HEK293 (cell line): Measurements from ENCODE around the gene DOCK4.

ENCODE experiments used
- CTCF ChIA-PET: fragments of 350-600 bp; formaldehyde crosslinking; extraction: SDS; loops from one replicate; lab custom pipeline; 2021; ENCODE audit warnings: antibody characterized with exemption; lab: Yijun Ruan, JAX
- POLR2A ChIA-PET: fragments of 300-600 bp; formaldehyde crosslinking; extraction: SDS; loops from one replicate; lab custom pipeline; 2020; ENCODE audit warnings: antibody characterized with exemption, inconsistent platforms; lab: Yijun Ruan, JAX
- H3K27ac ChIP-seq: fragments of 200-500 bp; sonication (Bioruptor generic); 2 replicates; pipeline ENCODE4 v1.5.1; 2014; ENCODE audit warnings: low read depth, low read length, control low read depth, inconsistent platforms; ENCODE audit errors: extremely low read depth
- H3K36me3 ChIP-seq, 2 experiments: fragments of 200-500 bp in 1 of 2; sonication (Bioruptor generic) in 1 of 2; 1 replicate in 1 of 2; 2 replicates in 1 of 2; pipeline ENCODE4 v1.5.1; 2014 to 2017; ENCODE audit warnings: inconsistent platforms in 2 of 2, low read length in 2 of 2; ENCODE audit not compliant: control insufficient read depth in 2 of 2, insufficient read depth in 1 of 2
- H3K4me1 ChIP-seq: fragments of 200-500 bp; sonication (Bioruptor generic); 2 replicates; pipeline ENCODE4 v1.5.1; 2014; ENCODE audit warnings: mild to moderate bottlenecking, low read length, inconsistent platforms; ENCODE audit not compliant: control insufficient read depth, insufficient read depth
- H3K4me3 ChIP-seq: 2 replicates; pipeline ENCODE4 v1.5.1; 2011; ENCODE audit warnings: low read depth, mild to moderate bottlenecking, control low read depth, low read length, moderate library complexity
- H3K9me3 ChIP-seq: fragments of 200-500 bp; sonication (Bioruptor generic); 2 replicates; pipeline ENCODE4 v1.5.1; 2014; ENCODE audit warnings: low read depth, low read length, inconsistent platforms; ENCODE audit not compliant: control insufficient read depth, insufficient read depth
- EGR2 ChIP-seq: fragments of 450-650 bp; formaldehyde crosslinking; IDR thresholded peaks from 2 replicates; pipeline ENCODE4 v1.5.1; 2016; ENCODE audit warnings: low read depth, missing biosample characterization, missing genetic modification characterization
- HOXD13 ChIP-seq: sonication (generic); formaldehyde crosslinking; IDR thresholded peaks from 2 replicates; pipeline ENCODE4 v1.8.0; 2022; ENCODE audit warnings: missing genetic modification reagents, borderline replicate concordance
- KLF7 ChIP-seq: fragments of 450-650 bp; formaldehyde crosslinking; IDR thresholded peaks from 2 replicates; pipeline ENCODE4 v1.5.1; 2016; ENCODE audit warnings: missing biosample characterization, missing genetic modification characterization, borderline replicate concordance
- KLF9 ChIP-seq: fragments of 450-650 bp; formaldehyde crosslinking; IDR thresholded peaks from 2 replicates; pipeline ENCODE4 v1.5.1; 2016; ENCODE audit warnings: missing biosample characterization, missing genetic modification characterization, low read depth
- MEIS1 ChIP-seq: sonication (generic); formaldehyde crosslinking; IDR thresholded peaks from 2 replicates; pipeline ENCODE4 v1.8.1; 2022; ENCODE audit warnings: missing genetic modification reagents, mild to moderate bottlenecking, borderline replicate concordance
- SP2 ChIP-seq: fragments of 450-650 bp; formaldehyde crosslinking; IDR thresholded peaks from 2 replicates; pipeline ENCODE4 v1.5.1; 2016; ENCODE audit warnings: missing biosample characterization, missing genetic modification characterization
- TCF7L2 ChIP-seq: IDR thresholded peaks from 2 replicates; pipeline ENCODE4 v1.6.1; 2011; ENCODE audit warnings: low read depth, mild to moderate bottlenecking, inconsistent platforms, low read length, moderate library complexity, borderline replicate concordance
- ZBTB1 ChIP-seq: fragments of 450-650 bp; formaldehyde crosslinking; IDR thresholded peaks from 2 replicates; pipeline ENCODE4 v1.5.1; 2016; ENCODE audit warnings: missing biosample characterization, missing genetic modification characterization
- ZBTB17 ChIP-seq: fragments of 450-650 bp; formaldehyde crosslinking; IDR thresholded peaks from 2 replicates; pipeline ENCODE4 v1.5.1; 2016; ENCODE audit warnings: missing biosample characterization, missing genetic modification characterization
- ZBTB20 ChIP-seq: fragments of 450-650 bp; formaldehyde crosslinking; IDR thresholded peaks from 2 replicates; pipeline ENCODE4 v1.5.1; 2016; ENCODE audit warnings: missing biosample characterization, missing genetic modification characterization
- ZBTB8A ChIP-seq: fragments of 450-650 bp; formaldehyde crosslinking; IDR thresholded peaks from 2 replicates; pipeline ENCODE4 v1.5.1; 2016; ENCODE audit warnings: missing biosample characterization, missing genetic modification characterization
- ZEB2 ChIP-seq: fragments of 450-650 bp; formaldehyde crosslinking; IDR thresholded peaks from 2 replicates; pipeline ENCODE4 v1.5.1; 2016; ENCODE audit warnings: missing biosample characterization, missing genetic modification characterization
- ZFHX2 ChIP-seq: fragments of 450-650 bp; formaldehyde crosslinking; conservative IDR thresholded peaks from 2 replicates; pipeline ENCODE4 v1.5.1; 2016; ENCODE audit warnings: missing biosample characterization, missing genetic modification characterization
- ZFP69B ChIP-seq: fragments of 450-650 bp; formaldehyde crosslinking; IDR thresholded peaks from 2 replicates; pipeline ENCODE4 v1.5.1; 2016; ENCODE audit warnings: missing biosample characterization, missing genetic modification characterization
- ZNF114 ChIP-seq: fragments of 450-650 bp; formaldehyde crosslinking; IDR thresholded peaks from 2 replicates; pipeline ENCODE4 v1.5.0; 2017; ENCODE audit warnings: missing biosample characterization, missing genetic modification characterization
- ZNF132 ChIP-seq: fragments of 450-650 bp; formaldehyde crosslinking; IDR thresholded peaks from 2 replicates; pipeline ENCODE4 v1.5.1; 2017; ENCODE audit warnings: missing biosample characterization, missing genetic modification characterization, borderline replicate concordance
- ZNF202 ChIP-seq: fragments of 450-650 bp; formaldehyde crosslinking; IDR thresholded peaks from 2 replicates; pipeline ENCODE4 v1.5.1; 2016; ENCODE audit warnings: missing biosample characterization, missing genetic modification characterization, borderline replicate concordance
- ZNF223 ChIP-seq: fragments of 450-650 bp; formaldehyde crosslinking; IDR thresholded peaks from 2 replicates; pipeline ENCODE4 v1.5.1; 2016; ENCODE audit warnings: missing biosample characterization, missing genetic modification characterization
- ZNF324 ChIP-seq: fragments of 450-650 bp; formaldehyde crosslinking; IDR thresholded peaks from 2 replicates; pipeline ENCODE4 v1.5.1; 2016; ENCODE audit warnings: missing biosample characterization, missing genetic modification characterization
- ZNF350 ChIP-seq: fragments of 450-650 bp; formaldehyde crosslinking; IDR thresholded peaks from 2 replicates; pipeline ENCODE4 v1.5.0; 2017; ENCODE audit warnings: missing biosample characterization, mild to moderate bottlenecking, missing genetic modification characterization
- ZNF433 ChIP-seq: fragments of 450-650 bp; formaldehyde crosslinking; IDR thresholded peaks from 2 replicates; pipeline ENCODE4 v1.5.1; 2016; ENCODE audit warnings: missing biosample characterization, missing genetic modification characterization, low read depth
- ZNF521 ChIP-seq: fragments of 450-650 bp; formaldehyde crosslinking; IDR thresholded peaks from 2 replicates; pipeline ENCODE4 v1.5.1; 2017; ENCODE audit warnings: missing biosample characterization, mild to moderate bottlenecking, missing genetic modification characterization
- ZNF558 ChIP-seq: fragments of 450-650 bp; formaldehyde crosslinking; IDR thresholded peaks from 2 replicates; pipeline ENCODE4 v1.5.1; 2016; ENCODE audit warnings: missing biosample characterization, missing genetic modification characterization
- ZNF596 ChIP-seq: fragments of 450-650 bp; IDR thresholded peaks from 2 replicates; pipeline ENCODE4 v1.5.0; 2018; ENCODE audit warnings: missing biosample characterization, mild to moderate bottlenecking, missing genetic modification characterization, moderate library complexity
- ZNF610 ChIP-seq: fragments of 450-650 bp; formaldehyde crosslinking; IDR thresholded peaks from 2 replicates; pipeline ENCODE4 v1.5.1; 2016; ENCODE audit warnings: missing biosample characterization, missing genetic modification characterization, borderline replicate concordance
- ZNF701 ChIP-seq: fragments of 450-650 bp; formaldehyde crosslinking; IDR thresholded peaks from 2 replicates; pipeline ENCODE4 v1.5.1; 2016; ENCODE audit warnings: missing biosample characterization, missing genetic modification characterization
- TF ChIP-seq, protein P1 (sequence below): fragments of 450-650 bp; formaldehyde crosslinking; IDR thresholded peaks from 2 replicates; pipeline ENCODE4 v1.5.1; 2016; ENCODE audit warnings: missing biosample characterization, missing genetic modification characterization
- TF ChIP-seq, protein P2 (sequence below): fragments of 450-650 bp; IDR thresholded peaks from 2 replicates; pipeline ENCODE4 v1.5.1; 2018; ENCODE audit warnings: missing biosample characterization, mild to moderate bottlenecking, missing genetic modification characterization

Gene DOCK4

DNA sequence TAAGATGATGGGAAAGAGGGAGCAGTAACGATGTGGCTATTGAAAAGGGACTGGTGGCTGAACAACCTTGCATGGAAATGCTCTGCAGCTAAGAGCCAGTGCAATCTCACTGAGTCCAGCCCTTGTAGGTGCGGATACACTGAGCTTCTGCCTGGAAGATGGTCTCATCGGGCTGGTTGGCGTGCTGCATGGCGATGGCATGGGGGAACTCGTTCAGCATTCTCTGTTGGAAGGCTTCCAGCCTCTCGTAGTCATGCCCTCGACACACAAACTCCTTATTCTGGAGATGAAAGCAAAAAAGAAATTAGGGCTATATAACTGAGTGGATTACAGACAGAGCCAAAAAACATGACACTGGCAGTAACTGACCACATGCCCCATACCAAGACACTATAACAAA is 446.2 kb downstream of the DOCK4 start:
- no peak overlapping the region for H3K27ac ChIP-seq
- TF ChIP-seq ZNF324 (tag by site-specific recombination) = no peak
- no peak for TF ChIP-seq ZBTB1 (tag by site-specific recombination)
- no peak for TF ChIP-seq TCF7L2
- no peak for TF ChIP-seq ZNF132 (tag by site-specific recombination)
- no peak overlapping the region for H3K4me3 ChIP-seq
- H3K9me3 ChIP-seq = no peaks in the 10 kb centered on the region
- no peaks in the 10 kb centered on the region; the same call in 1 of the 2 replicates for H3K4me1 ChIP-seq
- H3K36me3 ChIP-seq = no peaks in the 10 kb centered on the region
- CTCF ChIA-PET = interaction anchor here (0.7 to 6.3 kb wide), 4 partner anchors 10 to 650 kb away, joined by 3 to 87 read pairs (median 3); no protein-coding TSS in a partner anchor
- POLR2A ChIA-PET = no interaction called here

DNA sequence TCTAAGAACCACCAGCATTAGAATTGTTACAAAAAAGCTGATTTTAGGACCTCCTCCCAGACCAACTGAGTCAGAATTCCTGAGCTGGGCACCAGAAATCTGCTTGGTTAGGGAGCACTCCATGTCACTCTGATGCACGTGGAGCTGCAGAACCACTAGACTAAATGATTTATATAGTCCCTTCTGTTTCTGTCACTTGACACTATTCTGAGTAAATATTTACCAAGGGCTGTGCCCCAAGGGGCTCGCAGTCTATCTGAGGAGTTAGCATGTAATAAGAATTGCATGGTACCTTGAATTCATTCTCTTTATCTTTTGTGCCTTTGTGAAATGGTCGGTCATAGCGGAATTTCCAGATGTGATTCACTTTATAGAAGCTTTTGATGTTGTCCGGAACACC is 447.9 kb downstream of the DOCK4 start:
- POLR2A ChIA-PET = no interaction called here
- no peak overlapping the region for H3K4me3 ChIP-seq
- no peak for TF ChIP-seq ZFP69B (tag by site-specific recombination)
- no peak for TF ChIP-seq KLF9 (tag by site-specific recombination)
- no peak for TF ChIP-seq ZNF558 (tag by site-specific recombination)
- no peak for TF ChIP-seq ZNF521 (tag by site-specific recombination)
- TF ChIP-seq SP2 (tag by site-specific recombination) = no peak
- no peak for TF ChIP-seq ZNF433 (tag by site-specific recombination)
- no peak for TF ChIP-seq ZNF596
- no peak for TF ChIP-seq MEIS1 (CRISPR knock-in tag)
- no peak for TF ChIP-seq ZNF610 (tag by site-specific recombination)
- TF ChIP-seq, protein P1, sequence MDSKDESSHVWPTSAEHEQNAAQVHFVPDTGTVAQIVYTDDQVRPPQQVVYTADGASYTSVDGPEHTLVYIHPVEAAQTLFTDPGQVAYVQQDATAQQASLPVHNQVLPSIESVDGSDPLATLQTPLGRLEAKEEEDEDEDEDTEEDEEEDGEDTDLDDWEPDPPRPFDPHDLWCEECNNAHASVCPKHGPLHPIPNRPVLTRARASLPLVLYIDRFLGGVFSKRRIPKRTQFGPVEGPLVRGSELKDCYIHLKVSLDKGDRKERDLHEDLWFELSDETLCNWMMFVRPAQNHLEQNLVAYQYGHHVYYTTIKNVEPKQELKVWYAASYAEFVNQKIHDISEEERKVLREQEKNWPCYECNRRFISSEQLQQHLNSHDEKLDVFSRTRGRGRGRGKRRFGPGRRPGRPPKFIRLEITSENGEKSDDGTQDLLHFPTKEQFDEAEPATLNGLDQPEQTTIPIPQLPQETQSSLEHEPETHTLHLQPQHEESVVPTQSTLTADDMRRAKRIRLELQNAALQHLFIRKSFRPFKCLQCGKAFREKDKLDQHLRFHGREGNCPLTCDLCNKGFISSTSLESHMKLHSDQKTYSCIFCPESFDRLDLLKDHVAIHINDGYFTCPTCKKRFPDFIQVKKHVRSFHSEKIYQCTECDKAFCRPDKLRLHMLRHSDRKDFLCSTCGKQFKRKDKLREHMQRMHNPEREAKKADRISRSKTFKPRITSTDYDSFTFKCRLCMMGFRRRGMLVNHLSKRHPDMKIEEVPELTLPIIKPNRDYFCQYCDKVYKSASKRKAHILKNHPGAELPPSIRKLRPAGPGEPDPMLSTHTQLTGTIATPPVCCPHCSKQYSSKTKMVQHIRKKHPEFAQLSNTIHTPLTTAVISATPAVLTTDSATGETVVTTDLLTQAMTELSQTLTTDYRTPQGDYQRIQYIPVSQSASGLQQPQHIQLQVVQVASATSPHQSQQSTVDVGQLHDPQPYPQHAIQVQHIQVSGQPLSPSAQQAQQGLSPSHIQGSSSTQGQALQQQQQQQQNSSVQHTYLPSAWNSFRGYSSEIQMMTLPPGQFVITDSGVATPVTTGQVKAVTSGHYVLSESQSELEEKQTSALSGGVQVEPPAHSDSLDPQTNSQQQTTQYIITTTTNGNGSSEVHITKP (tag by site-specific recombination) = no peak
- TF ChIP-seq, protein P2, sequence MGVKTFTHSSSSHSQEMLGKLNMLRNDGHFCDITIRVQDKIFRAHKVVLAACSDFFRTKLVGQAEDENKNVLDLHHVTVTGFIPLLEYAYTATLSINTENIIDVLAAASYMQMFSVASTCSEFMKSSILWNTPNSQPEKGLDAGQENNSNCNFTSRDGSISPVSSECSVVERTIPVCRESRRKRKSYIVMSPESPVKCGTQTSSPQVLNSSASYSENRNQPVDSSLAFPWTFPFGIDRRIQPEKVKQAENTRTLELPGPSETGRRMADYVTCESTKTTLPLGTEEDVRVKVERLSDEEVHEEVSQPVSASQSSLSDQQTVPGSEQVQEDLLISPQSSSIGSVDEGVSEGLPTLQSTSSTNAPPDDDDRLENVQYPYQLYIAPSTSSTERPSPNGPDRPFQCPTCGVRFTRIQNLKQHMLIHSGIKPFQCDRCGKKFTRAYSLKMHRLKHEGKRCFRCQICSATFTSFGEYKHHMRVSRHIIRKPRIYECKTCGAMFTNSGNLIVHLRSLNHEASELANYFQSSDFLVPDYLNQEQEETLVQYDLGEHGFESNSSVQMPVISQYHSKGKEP (tag by site-specific recombination) = no peak
- no peak for TF ChIP-seq ZNF701
- no peak for TF ChIP-seq ZNF114
- TF ChIP-seq, all 188 proteins: peak for 0
- CTCF ChIA-PET = interaction anchor here (0.6 to 6.3 kb wide), 5 partner anchors 97 to 737 kb away, joined by 3 to 87 read pairs (median 3); no protein-coding TSS in a partner anchor
- no peaks in the 10 kb centered on the region; the same call in 1 of the 2 replicates for H3K4me1 ChIP-seq
- no peak overlapping the region for H3K27ac ChIP-seq
- H3K36me3 ChIP-seq = no peaks in the 10 kb centered on the region
- no peaks in the 10 kb centered on the region for H3K9me3 ChIP-seq

DNA sequence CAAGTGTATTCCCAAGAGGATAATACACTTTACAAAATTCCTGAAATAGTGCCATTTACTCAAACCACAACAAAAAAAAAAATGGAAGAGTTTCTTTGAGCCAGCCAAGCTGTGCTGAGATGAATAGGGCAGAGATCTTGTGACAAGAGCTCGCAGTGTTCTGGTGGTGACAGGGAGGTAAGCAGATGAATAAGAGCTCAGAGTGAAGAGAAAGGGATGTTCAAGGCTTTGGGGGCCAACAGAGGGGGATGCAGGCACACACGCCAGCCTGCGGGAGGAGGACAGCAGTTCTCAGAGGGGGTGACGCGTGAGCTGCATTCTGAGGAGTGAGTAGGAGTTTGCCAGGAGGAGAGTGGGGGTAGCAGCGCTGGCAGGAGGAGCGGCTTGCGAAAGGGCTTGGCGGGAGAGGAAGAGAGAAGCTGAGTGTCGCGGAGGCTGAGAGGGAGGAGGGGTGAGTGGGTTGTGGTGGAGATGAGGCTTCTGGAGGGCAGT is 449.5 kb downstream of the DOCK4 start:
- Histone ChIP-seq H3K9me3 (no peaks in the 10 kb centered on the region), H3K4me1 (no peaks in the 10 kb centered on the region; the same call in 1 of the 2 replicates), H3K36me3 (no peaks in the 10 kb centered on the region), H3K4me3 (no peak overlapping the region), H3K27ac (no peak overlapping the region)
- POLR2A ChIA-PET = no interaction called here
- CTCF ChIA-PET = interaction anchor here (0.7 to 1.2 kb wide), 2 partner anchors 27 to 265 kb away, joined by 4 to 7 read pairs; no protein-coding TSS in a partner anchor
- TF ChIP-seq ZNF350 (tag by site-specific recombination) (no peak), ZEB2 (tag by site-specific recombination) (no peak), ZNF202 (tag by site-specific recombination) (0 out of 2 replicates have a peak, but pooled peaks have one; percentile 27), HOXD13 (CRISPR knock-in tag) (no peak), EGR2 (tag by site-specific recombination) (peak; percentile 48; the same call in 1 of the 2 replicates), ZNF223 (no peak), ZFHX2 (tag by site-specific recombination) (peak; percentile 71), ZBTB17 (tag by site-specific recombination) (no peak), ZBTB8A (tag by site-specific recombination) (no peak), KLF7 (tag by site-specific recombination) (no peak), ZNF610 (tag by site-specific recombination) (no peak), ZBTB20 (tag by site-specific recombination) (no peak)
